HG02623 (cell line): ENCODE results near the gene CPZ.
"Not testable (repeated sequence)": the region's sequence is repeated elsewhere in the genome, so short reads cannot be mapped to it uniquely, and the experiment has no call there.

Experiments used
- ATAC-seq: cut with Tn5 transposase; IDR thresholded peaks from one replicate; pipeline ENCODE4 v1.9.1; 2021; ENCODE audit warnings: moderate library complexity; ENCODE audit not compliant: unreplicated experiment

The CPZ gene

DNA sequence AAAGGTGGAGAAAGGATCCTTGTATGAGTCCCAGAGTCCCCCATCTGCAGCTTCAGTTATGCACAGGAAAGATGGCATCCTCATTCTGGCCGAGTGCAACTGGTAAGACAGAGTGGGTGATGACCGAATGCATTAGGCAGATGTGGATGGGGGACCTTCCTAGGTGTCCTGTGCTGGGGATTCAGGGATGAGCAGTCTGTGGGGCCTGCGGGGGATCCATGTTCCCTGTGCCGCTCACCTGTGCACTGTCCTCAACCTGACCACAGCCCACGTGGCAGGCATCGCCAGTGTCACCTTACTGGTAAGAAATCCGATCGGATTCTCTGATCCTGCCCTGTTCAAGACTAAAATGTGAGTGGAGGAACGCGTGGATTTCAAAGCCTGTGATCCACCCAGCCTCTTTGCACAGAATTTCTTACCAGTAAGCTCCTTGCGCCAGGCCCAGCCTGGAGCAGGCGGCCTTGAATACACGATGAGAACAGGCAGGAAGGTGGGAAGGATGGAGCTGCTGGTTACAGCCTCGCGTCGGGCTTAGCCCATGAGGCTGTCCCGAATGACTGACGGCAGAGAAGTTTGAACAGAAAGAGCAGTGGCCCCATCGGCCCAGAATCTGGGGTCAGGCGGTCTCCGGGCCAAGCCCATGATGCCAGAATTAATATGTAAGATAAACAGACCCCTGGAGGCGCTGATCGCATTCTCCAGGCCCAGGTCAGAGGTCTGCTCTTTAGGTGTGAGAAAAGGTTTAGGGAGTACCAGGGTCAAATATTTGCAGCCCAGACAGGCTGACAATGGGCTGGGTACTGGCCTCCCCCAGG is 56.5 kb downstream of the CPZ start:
- ATAC-seq: no peak

- ATAC-seq: no peak
Measured at GRCh38 chr4:8649631-8650361, 57.2 kb downstream of the CPZ start.

GRCh38 chr4:8651661-8652180 is 59.2 kb downstream of the CPZ start:
- ATAC-seq: no peak

DNA sequence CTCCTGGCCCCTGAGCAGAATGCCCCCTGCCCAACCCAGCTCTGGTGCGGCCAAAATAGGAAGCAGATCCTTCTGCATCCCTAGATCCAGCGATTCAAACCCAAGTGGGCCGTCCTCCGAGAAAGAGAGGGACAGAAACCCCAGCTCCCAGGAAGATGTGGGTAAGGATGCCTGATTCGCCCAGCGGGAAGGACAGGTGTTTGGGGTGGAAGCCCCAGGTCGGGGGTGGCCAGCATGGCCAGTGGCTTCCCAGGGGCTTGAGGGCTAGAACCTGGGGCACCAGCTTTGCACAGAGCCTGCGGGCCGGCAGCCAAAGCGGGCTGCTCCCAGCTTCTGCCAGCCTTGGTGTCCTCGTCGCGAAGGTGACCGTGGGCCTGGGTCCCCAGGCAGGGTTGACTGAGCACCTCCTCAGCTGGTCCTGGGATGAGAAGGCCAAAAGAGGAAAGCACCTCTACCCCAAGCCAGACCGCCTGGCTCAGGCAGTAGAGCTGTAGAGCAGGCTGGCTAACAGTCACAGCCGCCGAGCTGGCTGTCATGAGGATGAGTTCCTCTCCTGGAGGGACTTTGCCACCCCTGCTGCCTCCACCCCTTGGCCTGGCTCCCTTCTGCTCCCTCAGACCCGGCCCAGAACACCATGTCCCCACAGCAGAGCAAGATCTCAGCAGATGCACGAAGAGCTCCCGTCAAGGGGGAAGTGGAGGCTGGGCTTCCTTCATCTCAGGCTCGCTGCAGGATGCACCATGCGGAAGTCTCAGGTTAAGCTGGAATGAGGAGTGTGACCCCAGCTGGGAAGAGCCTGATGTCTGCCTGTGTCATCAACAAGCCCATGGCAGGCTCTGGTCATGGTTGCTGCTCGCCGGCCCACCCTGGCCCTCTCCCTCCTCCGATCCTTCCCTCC is 59.9 kb downstream of the CPZ start:
- ATAC-seq: no peak

- ATAC-seq: no peak
Measured at GRCh38 chr4:8653326-8654000, 60.9 kb downstream of the CPZ start.

DNA sequence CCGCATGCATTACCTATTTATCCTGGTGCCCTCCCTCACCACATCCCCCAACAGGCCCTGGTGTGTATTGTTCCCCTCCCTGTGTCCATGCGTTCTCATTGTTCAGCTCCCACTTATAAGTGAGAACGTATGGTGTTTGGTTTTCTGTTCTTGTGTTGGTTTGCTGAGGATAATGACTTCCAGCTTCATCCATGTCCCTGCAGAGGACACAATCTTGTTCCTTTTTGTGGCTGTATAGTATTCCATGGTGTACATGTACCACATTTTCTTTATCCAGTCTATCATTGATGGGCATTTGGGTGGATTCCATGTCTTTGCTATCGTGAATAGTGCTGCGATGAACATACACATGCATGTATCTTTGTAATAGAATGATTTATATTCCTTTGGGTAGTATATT is 61.6 kb downstream of the CPZ start:
- not testable (repeated sequence) for ATAC-seq

GRCh38 chr4:8655411-8656184 is 63.0 kb downstream of the CPZ start:
- ATAC-seq: no peak

- no peak for ATAC-seq
Measured at GRCh38 chr4:8656185-8656517, 63.6 kb downstream of the CPZ start.

GRCh38 chr4:8656711-8657380 is 64.3 kb downstream of the CPZ start:
- no peak for ATAC-seq

- no peak for ATAC-seq
Measured at GRCh38 chr4:8657381-8658088, 65.0 kb downstream of the CPZ start.

- ATAC-seq: no peak
Measured at GRCh38 chr4:8662776-8663175, 70.2 kb downstream of the CPZ start.

GRCh38 chr4:8664031-8664805 is 71.7 kb downstream of the CPZ start:
- ATAC-seq: no peak

- no peak for ATAC-seq
Measured at GRCh38 chr4:8664976-8665375, 72.4 kb downstream of the CPZ start.

DNA sequence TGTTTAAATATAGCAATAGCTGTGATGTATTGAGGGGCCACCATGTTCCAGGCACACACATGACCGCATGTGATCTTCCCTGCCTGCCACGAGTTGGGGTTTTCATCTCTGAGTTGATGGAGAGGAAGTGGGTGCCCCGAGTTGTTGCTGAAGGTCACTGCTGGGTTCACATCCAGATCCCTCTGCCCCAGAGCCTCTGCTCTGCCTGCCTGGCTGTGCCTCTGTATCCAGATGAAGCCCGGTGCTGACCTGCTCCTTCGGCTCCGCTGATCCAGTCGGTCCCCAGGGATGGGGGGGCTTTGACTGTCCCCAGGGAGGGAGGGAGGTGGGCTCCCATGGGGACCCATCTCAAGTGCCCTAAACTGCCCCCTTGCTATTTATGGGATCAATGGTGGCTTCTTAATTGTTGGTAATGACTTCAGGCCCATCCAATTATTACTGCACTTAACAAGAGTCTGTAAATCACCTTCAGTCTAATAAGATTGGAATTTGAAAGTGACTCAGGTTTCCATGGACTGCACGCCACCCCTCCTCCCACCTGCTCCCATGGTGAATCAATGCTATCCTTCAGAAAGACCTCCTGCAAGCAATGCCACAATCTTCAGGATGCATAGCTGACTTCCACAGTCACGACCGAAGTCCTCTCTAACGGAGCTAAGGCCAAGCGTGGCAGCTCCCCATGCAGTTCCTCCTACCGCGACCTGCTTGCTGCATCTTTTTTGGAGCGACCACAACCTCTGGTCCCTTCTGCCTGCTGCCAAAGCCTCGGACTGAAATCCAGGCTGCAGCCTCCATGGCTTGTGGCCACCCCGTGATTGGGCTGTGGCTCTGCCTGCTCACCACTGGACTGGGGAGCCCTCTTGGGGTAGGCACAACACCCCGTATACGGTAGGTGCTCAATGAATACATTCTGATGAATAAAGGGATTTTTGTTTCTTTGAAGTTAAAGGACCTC is 73.1 kb downstream of the CPZ start:
- no peak for ATAC-seq

DNA sequence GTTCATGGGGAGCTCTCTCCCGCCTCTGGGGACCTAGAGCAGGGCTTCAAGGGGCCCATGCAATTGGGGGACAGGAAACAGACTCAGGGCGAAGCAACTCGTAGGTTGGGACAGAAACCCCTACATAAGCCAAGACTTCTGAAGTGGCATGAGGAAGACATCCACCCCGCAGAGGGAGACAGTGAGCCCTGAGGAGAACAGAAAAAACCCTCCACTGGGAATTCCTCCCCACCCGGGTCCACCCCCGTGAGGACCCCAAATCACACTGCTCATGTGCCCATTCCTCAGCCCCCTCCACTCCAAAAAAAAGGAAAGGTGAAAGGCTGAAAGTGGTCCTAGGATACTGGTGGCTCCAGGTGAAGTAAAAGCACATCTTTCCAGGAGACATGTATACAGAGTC is 74.0 kb downstream of the CPZ start:
- ATAC-seq: no peak
